ENCODE data around the gene SAP25. TPM values are rescaled to one million over a fixed set of nuclear protein-coding genes. Genes with fewer than 3 reads are reported as not detected.

The SAP25 gene
- total RNA-seq, 3 donors from 2014 or later (not counting 1 experiment from before 2014, with no cell fraction given) = 25.9 to 46.4 (median 32.5) TPM

- no peaks in the 10 kb centered on the region for H3K9me3 Mint-ChIP-seq
- no peaks in the 10 kb centered on the region for H3K27me3 Mint-ChIP-seq (ENCODE audit: low read depth in 2 of 2)
- Histone ChIP-seq H3K9me3 (ENCODE audit: control insufficient read depth, insufficient read depth, low read length) (no peaks in the 10 kb centered on the region), H3K4me3 (ENCODE audit: low read length) (no peak overlapping the region), H3K36me3 (ENCODE audit: control insufficient read depth, insufficient read depth, low read length) (peaks cover 34% of the 10 kb centered on the region), H3K27me3 (ENCODE audit: control insufficient read depth, insufficient read depth, low read length) (no peaks in the 10 kb centered on the region), H3K4me1 (ENCODE audit: control insufficient read depth, insufficient read depth, low read length) (peaks cover 42% of the 10 kb centered on the region), H3K27ac (ENCODE audit: low read length) (no peak overlapping the region)
- 96% methylated on average over 2 of the region's 2 CpGs for WGBS (ENCODE audit: insufficient coverage)
- ATAC-seq (no peak), DNase-seq (no peak)
- H3K27ac Mint-ChIP-seq = peak overlapping the region in 1 of 2 donors; percentile 44
- intact Hi-C loops (cut with micrococcal nuclease) = no loop called here
- TF ChIP-seq, protein P1, sequence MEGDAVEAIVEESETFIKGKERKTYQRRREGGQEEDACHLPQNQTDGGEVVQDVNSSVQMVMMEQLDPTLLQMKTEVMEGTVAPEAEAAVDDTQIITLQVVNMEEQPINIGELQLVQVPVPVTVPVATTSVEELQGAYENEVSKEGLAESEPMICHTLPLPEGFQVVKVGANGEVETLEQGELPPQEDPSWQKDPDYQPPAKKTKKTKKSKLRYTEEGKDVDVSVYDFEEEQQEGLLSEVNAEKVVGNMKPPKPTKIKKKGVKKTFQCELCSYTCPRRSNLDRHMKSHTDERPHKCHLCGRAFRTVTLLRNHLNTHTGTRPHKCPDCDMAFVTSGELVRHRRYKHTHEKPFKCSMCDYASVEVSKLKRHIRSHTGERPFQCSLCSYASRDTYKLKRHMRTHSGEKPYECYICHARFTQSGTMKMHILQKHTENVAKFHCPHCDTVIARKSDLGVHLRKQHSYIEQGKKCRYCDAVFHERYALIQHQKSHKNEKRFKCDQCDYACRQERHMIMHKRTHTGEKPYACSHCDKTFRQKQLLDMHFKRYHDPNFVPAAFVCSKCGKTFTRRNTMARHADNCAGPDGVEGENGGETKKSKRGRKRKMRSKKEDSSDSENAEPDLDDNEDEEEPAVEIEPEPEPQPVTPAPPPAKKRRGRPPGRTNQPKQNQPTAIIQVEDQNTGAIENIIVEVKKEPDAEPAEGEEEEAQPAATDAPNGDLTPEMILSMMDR (IDR thresholded peaks at IDR 0.05) = no peak
- peaks cover 10 to 44% of the 10 kb centered on the region in 2 donors for H3K4me1 Mint-ChIP-seq
- H3K4me3 Mint-ChIP-seq = no peak overlapping the region
- no peaks in the 10 kb centered on the region for H3K36me3 Mint-ChIP-seq
These were observed 1.9 kb downstream of the SAP25 start for GRCh38 chr7:100571829-100572116.

DNA sequence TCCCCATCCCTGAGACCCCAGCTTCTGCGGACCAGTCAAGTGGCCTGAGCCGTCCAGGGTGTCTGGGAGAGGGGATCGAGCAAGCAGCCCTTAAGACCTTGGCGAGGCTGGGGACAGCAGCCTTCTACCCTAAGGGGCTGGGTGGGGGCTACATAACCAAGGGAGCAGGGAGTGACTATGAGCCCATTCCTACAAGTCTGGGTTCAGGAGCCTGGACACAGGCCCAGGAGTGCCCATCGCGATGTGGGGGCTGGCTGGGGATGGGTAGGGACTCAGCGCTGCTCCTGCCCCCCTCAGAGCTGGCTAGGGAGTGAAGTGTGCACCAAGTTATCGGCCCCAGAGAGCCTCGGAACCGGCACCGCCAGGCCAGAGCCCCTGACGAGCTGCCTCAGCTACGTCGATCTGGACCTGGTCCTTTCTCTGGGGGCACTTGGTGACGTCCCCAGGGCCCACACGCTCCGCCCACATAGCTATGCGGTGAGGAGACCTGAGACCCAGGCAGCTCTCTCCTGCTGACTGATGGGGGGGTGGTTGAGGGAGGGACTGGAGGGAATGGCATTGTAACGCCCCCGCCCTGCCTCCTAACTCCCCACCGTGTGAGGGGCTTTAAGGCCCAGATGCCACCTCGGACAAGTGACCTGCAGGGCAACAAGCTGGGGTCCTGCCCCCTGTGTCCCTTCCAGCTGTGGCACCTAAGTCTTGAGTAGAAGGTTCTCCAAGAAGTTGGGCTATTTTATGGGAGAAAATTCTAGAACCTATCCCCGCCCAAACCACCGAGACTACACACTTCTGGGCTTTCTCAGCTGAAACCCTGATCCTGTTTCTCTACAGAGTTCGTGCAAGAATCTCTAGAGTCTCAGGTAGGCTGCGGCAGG, 2.5 kb downstream of the SAP25 start:
- no peaks in the 10 kb centered on the region for H3K9me3 Mint-ChIP-seq
- H3K4me1 ChIP-seq (ENCODE audit: control insufficient read depth, insufficient read depth, low read length) = peaks cover 42% of the 10 kb centered on the region
- H3K4me1 Mint-ChIP-seq = peaks cover 10 to 44% of the 10 kb centered on the region in 2 donors
- H3K36me3 ChIP-seq (ENCODE audit: control insufficient read depth, insufficient read depth, low read length) = peaks cover 28% of the 10 kb centered on the region
- no peaks in the 10 kb centered on the region for H3K27me3 Mint-ChIP-seq (ENCODE audit: low read depth in 2 of 2)
- peak overlapping the region in 1 of 2 donors; percentile 44 for H3K27ac Mint-ChIP-seq
- H3K27me3 ChIP-seq (ENCODE audit: control insufficient read depth, insufficient read depth, low read length) = no peaks in the 10 kb centered on the region
- intact Hi-C loops (cut with micrococcal nuclease) = no loop called here
- no peak for ATAC-seq
- no peaks in the 10 kb centered on the region for H3K36me3 Mint-ChIP-seq
- H3K9me3 ChIP-seq (ENCODE audit: control insufficient read depth, insufficient read depth, low read length) = no peaks in the 10 kb centered on the region
- TF ChIP-seq, protein P1 (IDR thresholded peaks at IDR 0.05) = no peak
- no peak overlapping the region for H3K4me3 Mint-ChIP-seq
- H3K27ac ChIP-seq (ENCODE audit: low read length) = no peak overlapping the region
- H3K4me3 ChIP-seq (ENCODE audit: low read length) = no peak overlapping the region
- WGBS (ENCODE audit: insufficient coverage) = 93% methylated on average over 26 of the region's 26 CpGs
- peak in 1 of 2 donors; percentile 33 for DNase-seq

DNA sequence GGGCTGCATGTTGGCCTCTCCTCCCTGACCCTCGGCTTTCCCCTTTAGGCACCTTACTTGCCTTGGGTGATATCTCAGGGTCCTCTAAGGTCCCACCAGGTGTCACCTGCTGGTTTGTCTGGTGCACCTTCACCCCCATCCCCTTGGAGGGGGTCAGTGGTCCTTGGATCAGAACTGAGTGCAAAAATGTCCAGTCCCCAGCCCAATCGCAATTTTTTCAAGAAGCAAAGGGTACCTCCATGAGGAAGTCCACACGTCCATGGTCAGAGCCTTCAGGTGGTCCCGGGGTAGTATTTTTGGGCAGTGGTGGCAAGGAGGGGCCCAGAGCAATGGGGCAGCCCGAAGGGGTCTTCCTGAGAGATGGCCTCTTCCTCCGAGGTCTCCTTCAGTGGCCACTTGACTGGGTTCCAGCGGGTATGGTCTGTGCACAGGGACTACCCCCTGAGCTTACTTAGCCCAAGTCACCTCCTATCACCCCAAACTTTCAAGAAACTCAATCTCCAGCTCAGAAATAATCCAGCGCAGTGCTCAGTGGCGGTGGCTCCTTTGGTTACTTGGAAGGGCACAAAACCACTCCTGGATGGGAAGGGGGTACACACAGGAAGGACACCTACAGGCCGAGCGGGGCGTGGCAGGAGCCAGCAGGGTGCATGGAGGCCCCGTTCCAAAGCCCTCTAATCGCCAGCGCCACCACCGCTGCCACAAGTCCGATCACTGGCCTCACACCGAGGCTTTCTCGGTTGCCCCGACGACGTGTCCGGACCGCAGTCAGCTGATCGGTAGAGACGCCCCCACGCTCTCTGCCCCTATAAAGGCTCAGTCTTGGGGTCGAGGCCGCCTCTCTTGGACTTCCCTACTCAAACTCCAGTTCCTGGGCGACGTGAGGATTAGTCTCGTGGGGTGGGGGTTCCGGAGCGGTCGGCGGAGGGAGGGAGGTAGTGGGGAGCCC, 4.5 kb downstream of the SAP25 start:
- Histone ChIP-seq H3K4me3 (ENCODE audit: low read length) (peak overlapping the region; percentile 33), H3K27ac (ENCODE audit: low read length) (peak overlapping the region; percentile 34), H3K9me3 (ENCODE audit: control insufficient read depth, insufficient read depth, low read length) (no peaks in the 10 kb centered on the region), H3K4me1 (ENCODE audit: control insufficient read depth, insufficient read depth, low read length) (peaks cover 42% of the 10 kb centered on the region), H3K27me3 (ENCODE audit: control insufficient read depth, insufficient read depth, low read length) (no peaks in the 10 kb centered on the region), H3K36me3 (ENCODE audit: control insufficient read depth, insufficient read depth, low read length) (peaks cover 14% of the 10 kb centered on the region)
- Mint-ChIP-seq H3K27ac (peak overlapping the region; percentile 58 to 62), H3K9me3 (no peaks in the 10 kb centered on the region), H3K4me3 (peak overlapping the region; percentile 28), H3K36me3 (no peaks in the 10 kb centered on the region), H3K27me3 (ENCODE audit: low read depth in 2 of 2) (no peaks in the 10 kb centered on the region), H3K4me1 (peaks cover 10 to 40% of the 10 kb centered on the region in 2 donors)
- intact Hi-C loops (cut with micrococcal nuclease) = no loop called here
- ATAC-seq (peak; percentile 27 to 31 (median 28)), DNase-seq (peak; percentile 43 to 72)
- TF ChIP-seq, protein P1 (IDR thresholded peaks at IDR 0.05) = no peak
- WGBS (ENCODE audit: insufficient coverage) = 27% methylated on average over 32 of the region's 36 CpGs
